ENCODE data around the gene COL21A1. TPM values are rescaled to one million over a fixed set of nuclear protein-coding genes. Genes with fewer than 3 reads are reported as not detected.

The COL21A1 gene
- total RNA-seq, 4 donors from 2014 or later, result 5.3 to 47.1 (median 15.6) TPM

DNA sequence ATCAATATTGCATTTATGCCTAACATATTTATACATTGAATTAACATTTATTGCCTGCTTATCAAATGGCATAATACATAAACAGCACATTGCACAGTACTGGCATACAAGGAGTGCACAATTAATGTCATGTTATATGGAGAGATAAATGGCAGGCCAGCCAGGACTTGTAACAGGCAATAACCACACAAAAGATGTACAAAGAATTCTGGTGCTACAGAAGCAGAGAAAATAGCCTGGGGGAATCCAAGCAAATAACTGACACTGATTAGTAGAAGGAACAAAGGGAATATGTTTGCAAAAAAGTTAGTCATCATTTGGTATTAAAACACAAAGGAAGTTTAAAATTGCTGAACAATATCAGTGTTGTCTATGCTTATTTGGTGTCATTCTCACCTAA lies 27.3 kb downstream of the COL21A1 start:
- Histone ChIP-seq H3K27ac (no peak overlapping the region), H3K4me3 (no peak overlapping the region), H3K9me3 (no peaks in the 10 kb centered on the region), H3K36me3 (no peaks in the 10 kb centered on the region), H3K4me1 (no peaks in the 10 kb centered on the region), H3K27me3 (no peaks in the 10 kb centered on the region)
- ATAC-seq, result no peak
- TF ChIP-seq POLR2A (IDR thresholded peaks at IDR 0.05), result no peak
- no peak for TF ChIP-seq EP300 (IDR thresholded peaks at IDR 0.05)
- TF ChIP-seq, protein P1, sequence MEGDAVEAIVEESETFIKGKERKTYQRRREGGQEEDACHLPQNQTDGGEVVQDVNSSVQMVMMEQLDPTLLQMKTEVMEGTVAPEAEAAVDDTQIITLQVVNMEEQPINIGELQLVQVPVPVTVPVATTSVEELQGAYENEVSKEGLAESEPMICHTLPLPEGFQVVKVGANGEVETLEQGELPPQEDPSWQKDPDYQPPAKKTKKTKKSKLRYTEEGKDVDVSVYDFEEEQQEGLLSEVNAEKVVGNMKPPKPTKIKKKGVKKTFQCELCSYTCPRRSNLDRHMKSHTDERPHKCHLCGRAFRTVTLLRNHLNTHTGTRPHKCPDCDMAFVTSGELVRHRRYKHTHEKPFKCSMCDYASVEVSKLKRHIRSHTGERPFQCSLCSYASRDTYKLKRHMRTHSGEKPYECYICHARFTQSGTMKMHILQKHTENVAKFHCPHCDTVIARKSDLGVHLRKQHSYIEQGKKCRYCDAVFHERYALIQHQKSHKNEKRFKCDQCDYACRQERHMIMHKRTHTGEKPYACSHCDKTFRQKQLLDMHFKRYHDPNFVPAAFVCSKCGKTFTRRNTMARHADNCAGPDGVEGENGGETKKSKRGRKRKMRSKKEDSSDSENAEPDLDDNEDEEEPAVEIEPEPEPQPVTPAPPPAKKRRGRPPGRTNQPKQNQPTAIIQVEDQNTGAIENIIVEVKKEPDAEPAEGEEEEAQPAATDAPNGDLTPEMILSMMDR (IDR thresholded peaks at IDR 0.05), result no peak
- TF ChIP-seq POLR2AphosphoS5 (IDR thresholded peaks at IDR 0.05), result no peak

DNA sequence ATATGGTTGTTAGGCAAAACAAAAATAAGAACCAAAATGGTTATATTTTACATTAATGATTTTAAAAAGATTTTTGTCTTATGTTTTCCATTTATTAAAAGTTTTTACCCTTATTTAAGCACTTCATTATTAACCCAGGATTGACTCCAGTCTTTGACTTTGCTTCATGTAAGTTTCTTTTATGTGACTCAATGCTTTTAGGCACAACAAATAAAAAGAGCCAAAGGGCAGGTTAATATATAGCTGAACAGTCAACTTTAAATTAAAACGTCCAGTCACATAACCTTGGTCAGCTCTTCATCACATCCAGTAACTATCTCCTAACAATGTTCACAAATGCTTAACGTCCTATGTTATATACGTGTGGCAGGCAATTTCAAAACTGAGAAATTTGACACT lies 32.7 kb downstream of the COL21A1 start:
- no peak for TF ChIP-seq POLR2AphosphoS5 (IDR thresholded peaks at IDR 0.05)
- no peak for TF ChIP-seq POLR2A (IDR thresholded peaks at IDR 0.05)
- TF ChIP-seq EP300 (IDR thresholded peaks at IDR 0.05), result no peak
- TF ChIP-seq, protein P1 (IDR thresholded peaks at IDR 0.05), result no peak
- WGBS, 2 donors (ENCODE audit: low coverage in 1 of 2), result 76 to 83% methylated on average over 3 of the region's 3 CpGs

DNA sequence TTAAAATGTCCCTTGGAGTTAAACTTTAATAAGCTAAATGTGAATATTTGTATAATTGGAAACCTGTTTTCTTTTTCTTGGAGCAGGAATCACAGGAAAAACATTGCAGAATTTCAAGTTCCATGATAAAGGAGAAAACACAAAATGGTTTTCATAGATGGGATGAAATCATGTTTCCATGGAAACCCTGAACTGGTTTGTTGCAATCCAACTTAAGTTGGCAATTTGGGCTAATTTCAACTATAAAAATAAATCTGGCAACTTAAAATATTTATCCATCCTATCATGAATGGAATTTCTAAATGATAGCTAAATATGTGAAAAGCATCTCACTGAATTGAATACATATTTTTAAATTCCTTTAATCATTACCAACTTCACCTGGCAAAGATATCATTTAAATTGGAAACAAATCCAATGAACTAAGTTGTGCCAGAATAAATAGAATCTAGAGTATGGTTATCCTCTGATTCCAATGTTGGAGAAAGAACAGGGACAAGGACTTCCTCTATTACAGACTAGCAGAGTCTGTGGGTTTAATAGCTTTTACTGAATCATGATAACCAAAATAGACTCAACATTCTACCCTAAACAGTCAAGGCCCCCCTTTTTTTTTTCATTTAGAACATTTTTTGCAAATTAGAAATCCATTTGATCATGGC lies 33.2 kb downstream of the COL21A1 start:
- TF ChIP-seq POLR2AphosphoS5 (IDR thresholded peaks at IDR 0.05) (no peak), POLR2A (IDR thresholded peaks at IDR 0.05) (no peak), EP300 (IDR thresholded peaks at IDR 0.05) (no peak)
- TF ChIP-seq, protein P1 (IDR thresholded peaks at IDR 0.05), result no peak
- Histone ChIP-seq H3K27me3 (no peaks in the 10 kb centered on the region), H3K36me3 (no peaks in the 10 kb centered on the region), H3K4me1 (peaks cover 0 to 11% (median 0%) of the 10 kb centered on the region in 3 donors), H3K27ac (no peak overlapping the region), H3K4me3 (no peak overlapping the region), H3K9me3 (no peaks in the 10 kb centered on the region)
- no peak for ATAC-seq

More for the DNA sequence above, 32.7 kb downstream of the COL21A1 start:
- Histone ChIP-seq H3K27ac (no peak overlapping the region), H3K27me3 (no peaks in the 10 kb centered on the region), H3K4me3 (no peak overlapping the region), H3K4me1 (peaks cover 0 to 11% (median 0%) of the 10 kb centered on the region in 3 donors), H3K36me3 (no peaks in the 10 kb centered on the region), H3K9me3 (no peaks in the 10 kb centered on the region)
- no peak for ATAC-seq

DNA sequence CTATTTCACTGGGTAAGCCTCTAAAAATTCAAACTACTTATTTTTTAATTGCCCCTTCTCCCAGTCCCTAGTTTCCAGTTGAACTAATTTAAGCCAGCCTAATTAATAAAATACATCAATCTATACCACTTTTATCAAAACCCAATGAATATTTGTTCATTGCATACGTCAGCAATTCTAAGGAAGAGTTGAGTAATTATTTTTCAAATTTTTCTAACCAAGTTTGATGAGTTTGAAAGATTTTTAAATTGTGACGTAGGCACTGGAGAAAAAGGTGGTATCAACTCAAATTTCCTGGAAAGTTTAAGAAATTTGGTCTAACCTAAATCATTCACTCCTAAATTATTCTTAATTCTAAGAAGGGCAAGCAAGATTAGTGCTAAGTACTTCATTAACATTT lies 35.7 kb downstream of the COL21A1 start:
- Histone ChIP-seq H3K9me3 (no peaks in the 10 kb centered on the region), H3K36me3 (no peaks in the 10 kb centered on the region), H3K27me3 (no peaks in the 10 kb centered on the region), H3K4me1 (peaks cover 0 to 11% (median 0%) of the 10 kb centered on the region in 3 donors), H3K27ac (no peak overlapping the region), H3K4me3 (no peak overlapping the region)
- no peak for ATAC-seq
- 50 to 68% methylated on average over 2 of the region's 2 CpGs for WGBS, 2 donors (ENCODE audit: low coverage in 1 of 2)
- TF ChIP-seq POLR2A (IDR thresholded peaks at IDR 0.05) (no peak), EP300 (IDR thresholded peaks at IDR 0.05) (no peak), POLR2AphosphoS5 (IDR thresholded peaks at IDR 0.05) (no peak)
- TF ChIP-seq, protein P1 (IDR thresholded peaks at IDR 0.05), result no peak

DNA sequence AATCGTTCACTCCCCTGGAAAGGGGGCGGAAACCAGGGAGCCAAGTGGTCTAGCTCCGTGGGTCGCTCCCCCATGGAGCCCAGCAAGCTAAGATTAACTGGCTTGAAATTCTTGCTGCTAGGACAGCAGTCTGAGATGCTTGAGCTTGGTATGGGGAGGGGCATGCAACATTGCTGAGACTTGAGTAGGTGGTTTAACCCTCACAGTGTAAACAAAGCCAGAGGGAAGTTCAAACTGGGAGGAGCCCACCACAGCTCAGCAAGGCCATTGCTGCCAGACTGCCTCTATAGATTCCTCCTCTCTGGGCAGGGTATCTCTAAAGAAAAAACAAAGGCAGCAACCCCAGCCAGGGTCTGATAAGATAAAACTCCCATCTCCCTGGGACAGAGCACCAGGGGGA lies 43.2 kb downstream of the COL21A1 start:
- no peaks in the 10 kb centered on the region for H3K9me3 ChIP-seq
- no peaks in the 10 kb centered on the region for H3K36me3 ChIP-seq
- no peak overlapping the region for H3K27ac ChIP-seq
- TF ChIP-seq, protein P1 (IDR thresholded peaks at IDR 0.05), result no peak
- TF ChIP-seq EP300 (IDR thresholded peaks at IDR 0.05) (no peak), POLR2AphosphoS5 (IDR thresholded peaks at IDR 0.05) (no peak), POLR2A (IDR thresholded peaks at IDR 0.05) (no peak)
- no peaks in the 10 kb centered on the region for H3K4me1 ChIP-seq
- H3K27me3 ChIP-seq, result no peaks in the 10 kb centered on the region
- H3K4me3 ChIP-seq, result no peak overlapping the region
- no CpG with 5 or more reads among the region's 4 CpGs for WGBS, 2 donors (ENCODE audit: low coverage in 1 of 2)
- no peak for ATAC-seq

Data from gastroesophageal sphincter (tissue), 4 donors.